C1 segment of cervical spinal cord (tissue), 14 donors: Measurements from ENCODE around the gene ACSM5.
"Not testable (repeated sequence)": the region's sequence is repeated elsewhere in the genome, so short reads cannot be mapped to it uniquely, and the experiment has no call there.

Experiments used
- DNase-seq, 14 donors: peaks; one replicate each; lab custom pipeline; 2025; lab: John Stamatoyannopoulos, UW

ACSM5 gene

DNA sequence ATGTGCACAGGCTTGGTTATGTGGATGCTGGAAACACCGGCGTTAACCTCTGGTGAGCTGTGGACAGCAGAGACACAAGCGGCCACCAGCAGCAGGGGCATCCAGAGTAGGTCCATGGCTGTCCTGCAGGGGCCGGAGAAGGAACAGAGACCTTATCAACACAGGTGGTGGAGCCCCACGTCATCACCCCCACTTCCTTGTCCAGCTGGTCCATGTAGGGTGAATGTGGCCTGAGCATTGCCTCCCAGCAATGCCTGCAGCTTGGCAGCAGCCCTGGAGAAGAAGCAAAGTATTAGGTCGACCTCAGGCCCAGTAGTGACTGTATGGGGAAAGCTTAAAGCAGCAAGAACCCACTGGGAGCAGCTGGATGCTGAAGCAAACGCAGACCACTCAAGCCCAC is 10.1 kb upstream of the ACSM5 start:
- no peak for DNase-seq

DNA sequence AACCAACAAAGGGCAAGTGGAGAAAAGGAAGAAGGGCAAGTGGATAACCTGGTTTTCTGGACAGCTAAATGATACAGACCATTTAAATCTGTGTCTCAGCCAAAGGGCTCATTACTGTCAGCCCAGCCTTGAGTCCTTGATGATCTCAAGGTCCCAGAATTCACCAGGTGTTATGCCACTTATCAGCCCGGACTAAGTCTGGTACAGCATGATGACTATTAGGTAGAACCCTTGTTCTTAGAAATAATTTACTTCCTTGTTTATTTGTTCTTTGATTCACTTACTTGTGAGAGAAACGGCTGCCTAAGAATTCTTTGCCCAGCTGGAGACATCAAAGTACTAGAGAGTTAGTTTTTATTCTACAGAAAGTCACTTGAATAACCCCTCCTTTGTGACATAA is 8.3 kb upstream of the ACSM5 start:
- DNase-seq, result no peak

DNA sequence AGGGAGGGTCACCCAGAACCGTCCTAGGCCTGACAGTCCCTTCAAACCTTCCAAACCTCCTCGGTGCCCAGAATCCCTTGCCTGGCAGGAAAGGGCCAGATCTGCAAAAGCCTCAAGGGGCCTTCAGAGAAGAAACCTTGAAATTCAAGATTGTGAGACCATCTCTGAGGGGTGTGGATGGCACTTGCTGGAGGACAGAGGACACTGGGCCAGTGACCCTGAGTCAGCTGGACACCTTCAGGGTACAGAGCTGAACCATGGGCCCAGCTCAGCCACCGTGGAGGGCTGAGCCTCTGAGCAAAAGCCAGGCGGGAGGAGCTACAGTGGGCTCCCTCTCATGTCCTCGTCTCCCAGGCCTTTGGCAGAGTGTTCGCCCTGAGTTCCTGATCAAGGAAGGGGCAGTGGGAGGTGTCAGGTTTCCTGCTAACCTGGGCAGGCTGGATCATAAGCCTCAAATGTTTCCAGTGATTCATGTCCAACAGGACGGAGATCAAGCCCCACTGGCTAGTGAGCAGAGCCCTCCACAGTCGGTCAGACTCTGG is 7.8 kb upstream of the ACSM5 start:
- DNase-seq, result no peak

DNA sequence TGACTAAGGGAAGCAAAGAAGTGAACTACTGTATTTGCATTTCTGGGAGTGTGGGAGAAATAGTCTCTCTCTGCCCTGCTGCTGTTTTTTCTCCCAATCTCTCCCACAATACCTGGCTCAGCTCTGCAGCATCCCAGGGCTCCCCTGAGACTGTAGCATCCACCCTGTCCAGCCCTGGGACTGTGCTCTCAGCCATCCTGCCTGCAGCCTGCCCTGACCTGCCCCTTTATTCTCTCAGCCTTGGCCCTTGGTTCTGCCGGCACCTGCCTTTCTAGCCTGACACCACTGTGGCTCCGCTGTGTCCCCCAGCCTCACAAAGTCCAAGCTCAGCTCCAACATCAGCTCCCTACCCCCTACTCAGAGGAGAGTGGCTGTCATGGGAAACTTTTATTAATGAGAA is 6.7 kb upstream of the ACSM5 start:
- DNase-seq, result no peak

DNA sequence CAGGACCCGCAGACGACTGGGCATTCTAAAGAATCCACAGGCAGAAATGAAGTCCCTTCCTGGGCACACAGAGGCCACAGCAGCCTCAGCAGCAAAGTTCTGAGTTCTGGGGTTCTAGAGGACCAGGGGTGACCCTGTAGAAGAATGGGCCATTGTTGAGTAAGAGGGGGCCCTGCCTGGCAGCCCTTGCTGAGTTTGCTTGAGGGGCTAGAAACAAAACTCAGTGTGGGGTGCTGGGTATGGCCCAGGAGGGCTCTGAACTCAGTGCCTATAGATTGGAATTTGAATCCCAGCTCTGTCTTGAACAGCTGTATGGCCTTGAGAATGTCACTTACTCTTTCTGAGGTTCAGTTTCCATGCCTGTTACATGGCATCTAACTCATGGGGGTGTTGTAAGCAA is 4.7 kb upstream of the ACSM5 start, which contains the start of gene PDILT:
Gene PDILT, minus strand, starts transcription at position 101 of the 400 bp plus-strand sequence. CDS start 5,437 bp downstream, outside the sequence.
- no peak for DNase-seq

DNA sequence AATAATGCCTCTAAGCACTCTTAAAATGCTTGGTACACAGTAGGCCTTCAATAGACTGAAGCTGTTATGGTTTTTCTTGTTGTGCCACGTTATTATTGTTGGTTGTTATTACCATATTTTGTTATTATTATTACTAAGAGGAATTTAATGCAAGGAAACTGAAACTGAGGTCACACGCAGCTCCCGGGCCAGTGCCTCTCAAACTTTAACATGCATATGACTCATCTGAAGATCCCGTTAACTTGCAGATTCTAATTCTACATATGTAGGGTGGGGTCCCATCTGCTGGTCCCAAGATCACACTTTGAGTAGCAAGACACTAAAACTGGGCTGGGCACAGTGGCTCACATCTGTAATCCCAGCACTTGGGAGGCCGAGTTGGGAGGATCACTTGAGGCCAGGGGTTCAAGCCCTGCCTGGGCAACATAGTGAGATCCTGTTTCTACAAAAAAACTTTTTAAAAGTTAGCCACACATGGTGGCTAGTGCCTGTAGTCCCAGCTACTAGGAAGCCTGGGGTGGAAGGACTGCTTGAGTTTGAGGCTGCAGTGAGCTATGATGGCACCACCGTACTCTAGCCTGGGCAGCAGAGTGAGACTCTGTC is 888 bp downstream of the ACSM5 start:
- no peak for DNase-seq

DNA sequence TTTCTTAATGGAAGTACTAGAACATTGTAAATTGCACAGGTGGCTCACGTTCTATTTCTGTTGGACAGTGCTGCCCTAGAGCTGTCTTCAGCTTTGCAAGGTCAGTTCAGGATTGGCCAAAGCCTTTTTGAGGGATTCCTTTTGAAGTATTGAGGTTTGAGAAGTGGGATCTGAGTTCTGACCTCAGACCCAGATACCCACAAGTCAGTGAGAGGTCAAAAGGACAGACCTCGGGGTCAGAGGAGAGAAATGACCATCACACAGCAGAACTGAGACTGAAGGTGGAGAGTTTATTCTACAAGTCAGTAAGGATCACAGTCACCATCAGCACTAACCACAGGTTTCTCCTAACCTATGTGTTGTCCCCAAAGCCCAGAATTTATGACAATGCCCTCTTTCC is 1.7 kb downstream of the ACSM5 start:
- no peak for DNase-seq

DNA sequence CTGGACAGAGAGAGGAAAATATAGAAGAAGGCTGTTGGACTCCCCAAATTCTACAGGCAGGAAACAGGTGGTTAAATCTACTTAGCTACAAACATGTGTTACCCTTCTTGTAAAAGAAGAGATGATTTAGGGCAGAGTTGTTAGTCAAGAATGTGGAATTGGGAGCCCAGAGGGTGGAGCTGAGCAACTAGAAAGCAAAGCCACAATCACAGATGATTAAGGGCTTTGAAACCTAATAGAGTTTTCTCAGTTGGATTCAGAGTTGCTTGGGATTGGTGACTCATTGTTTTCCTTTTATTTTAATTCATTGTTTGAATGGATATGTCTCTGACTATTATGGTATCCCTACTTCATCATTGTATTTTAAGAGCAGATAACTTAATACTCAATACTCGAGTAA is 6.2 kb downstream of the ACSM5 start:
- DNase-seq, result no peak

DNA sequence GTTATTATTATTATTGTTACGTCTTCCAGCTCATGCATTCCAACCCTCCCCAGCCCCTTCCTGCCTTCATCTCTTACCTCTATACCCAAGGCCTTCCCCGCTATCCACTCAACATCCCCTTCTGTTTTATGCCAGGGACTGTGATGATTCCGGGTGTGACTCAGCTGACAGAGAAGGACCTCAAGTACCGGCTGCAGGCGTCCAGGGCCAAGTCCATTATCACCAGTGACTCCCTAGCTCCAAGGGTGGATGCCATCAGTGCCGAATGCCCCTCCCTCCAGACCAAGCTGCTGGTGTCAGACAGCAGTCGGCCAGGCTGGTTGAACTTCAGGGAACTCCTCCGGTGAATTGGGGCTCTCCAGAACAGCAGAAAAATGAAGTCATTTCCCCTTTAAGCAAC is 9.8 kb downstream of the ACSM5 start:
- not testable (repeated sequence) for DNase-seq

DNA sequence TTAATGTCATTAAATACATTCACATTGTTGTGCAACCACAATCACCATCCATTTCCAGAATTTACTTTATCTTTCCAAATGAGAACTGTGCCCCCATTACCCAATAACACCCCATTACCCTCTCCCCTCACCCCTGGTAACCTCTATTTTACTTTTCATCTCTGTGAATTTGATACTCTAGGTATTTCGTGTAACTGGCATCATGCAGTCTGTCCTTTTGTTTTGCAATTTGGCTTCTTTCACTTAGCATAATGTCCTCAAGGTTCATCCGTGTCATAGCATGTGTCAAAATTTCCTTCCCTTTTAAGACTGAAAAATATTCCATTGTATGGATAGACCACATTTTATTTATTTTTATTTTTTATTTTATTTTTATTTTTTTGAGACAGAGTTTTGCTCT is 12.4 kb downstream of the ACSM5 start:
- not testable (repeated sequence) for DNase-seq

DNA sequence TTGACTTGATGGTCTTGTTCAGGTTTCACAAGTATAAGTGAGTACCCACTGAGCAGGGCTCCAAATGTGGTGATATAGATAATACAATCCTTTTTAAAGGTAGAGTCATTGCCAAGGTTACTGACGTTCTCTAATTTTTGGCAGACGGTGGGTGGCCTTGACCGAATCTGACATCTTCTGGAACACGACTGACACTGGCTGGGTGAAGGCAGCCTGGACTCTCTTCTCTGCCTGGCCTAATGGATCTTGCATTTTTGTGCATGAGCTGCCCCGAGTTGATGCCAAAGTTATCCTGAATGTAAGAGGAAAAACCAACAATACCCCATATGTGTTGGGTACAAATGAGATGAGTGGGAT is 14.4 kb downstream of the ACSM5 start:
- not testable (repeated sequence) for DNase-seq

DNA sequence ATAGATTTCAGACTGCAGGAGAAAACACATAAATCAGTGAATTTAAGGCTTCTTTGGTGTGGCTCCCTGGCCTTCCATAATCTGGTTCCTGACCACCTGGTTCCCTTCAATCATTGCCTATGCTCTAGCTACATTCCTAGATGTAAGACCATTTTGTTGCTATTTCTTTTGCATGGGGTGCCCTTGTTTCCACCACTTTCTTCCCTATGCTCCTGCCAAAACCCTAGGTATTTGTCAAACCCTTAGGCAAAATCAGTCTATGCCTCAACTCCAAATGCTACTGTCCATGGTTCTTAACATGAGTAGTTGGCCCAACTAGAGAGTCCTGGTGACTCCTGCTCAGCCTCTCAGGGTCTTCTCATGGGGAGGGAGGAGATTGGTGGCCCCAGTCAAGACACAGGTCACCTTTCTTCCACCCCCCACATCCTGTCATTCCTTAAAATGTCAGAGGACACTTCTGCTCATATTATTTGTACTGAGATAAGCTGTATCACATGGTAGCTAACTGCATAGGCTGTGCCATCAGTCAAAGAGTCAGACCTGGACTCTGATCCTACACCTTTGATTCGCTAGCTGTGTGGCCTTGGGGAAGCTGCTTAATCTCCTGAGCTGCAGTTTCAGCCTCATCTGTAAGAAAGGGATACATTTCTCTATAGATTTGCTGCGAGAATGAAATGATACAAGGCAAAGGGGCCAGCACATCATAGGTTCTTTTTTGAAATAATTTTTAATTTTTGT is 15.0 kb downstream of the ACSM5 start:
- DNase-seq, result no peak

DNA sequence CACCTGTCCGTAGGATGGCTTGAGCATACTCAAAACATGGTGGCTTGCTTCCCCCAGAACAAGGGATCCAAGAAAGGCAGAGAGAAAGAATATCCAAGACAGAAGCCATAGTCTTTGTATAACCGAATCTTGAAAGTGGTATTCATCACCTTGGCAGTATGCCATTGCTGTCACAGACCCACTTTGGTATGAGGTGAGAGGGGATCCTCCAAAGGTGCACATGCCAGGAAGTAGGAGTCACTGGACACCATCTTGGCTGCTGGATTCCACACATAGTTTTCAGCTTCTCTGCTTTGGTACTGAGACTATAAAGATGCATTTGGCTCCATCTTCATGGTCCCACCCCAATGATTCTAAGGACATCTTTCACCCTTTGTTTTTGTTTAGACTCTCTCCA is 18.1 kb downstream of the ACSM5 start:
- DNase-seq, result not testable (repeated sequence)

DNA sequence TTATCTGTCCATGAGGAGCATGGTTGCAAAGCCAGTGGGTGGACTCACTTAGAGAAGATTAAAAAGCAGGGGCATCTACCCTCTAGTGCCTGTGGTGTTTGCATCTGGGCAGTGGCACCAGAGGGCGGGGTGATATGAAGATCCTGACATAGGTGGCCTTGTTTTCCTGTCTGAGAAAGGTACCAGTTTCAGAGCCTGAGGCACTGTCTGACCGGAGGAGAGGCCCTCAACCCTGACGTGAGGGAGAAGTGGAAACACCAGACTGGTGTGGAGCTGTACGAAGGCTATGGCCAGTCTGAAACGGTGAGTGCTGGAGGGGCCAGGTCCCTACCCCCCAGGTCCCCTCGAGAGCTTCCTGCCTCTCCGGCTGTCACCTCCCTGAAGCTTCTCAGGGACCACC is 20.2 kb downstream of the ACSM5 start:
- not testable (repeated sequence) for DNase-seq

DNA sequence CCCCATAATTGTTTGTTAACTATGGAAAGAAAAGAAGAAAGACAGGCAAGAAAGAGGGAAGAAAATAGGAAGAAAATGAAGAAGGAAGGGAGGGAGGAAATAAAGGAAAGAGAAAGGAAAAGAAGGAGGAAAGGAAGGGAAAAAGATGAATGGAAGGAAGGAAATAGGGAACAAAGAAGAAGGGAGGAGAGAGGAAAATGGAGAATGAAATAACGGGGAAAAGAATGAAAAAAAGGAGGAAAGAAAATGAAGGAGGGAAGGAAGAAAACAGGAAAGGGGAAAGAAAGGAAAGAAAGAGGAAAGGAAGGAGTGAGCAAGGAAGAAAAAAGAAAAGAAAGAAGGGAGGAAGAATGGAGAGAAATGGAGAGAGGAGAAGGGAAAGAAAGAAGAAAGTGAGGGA is 21.1 kb downstream of the ACSM5 start:
- DNase-seq, result not testable (repeated sequence)

DNA sequence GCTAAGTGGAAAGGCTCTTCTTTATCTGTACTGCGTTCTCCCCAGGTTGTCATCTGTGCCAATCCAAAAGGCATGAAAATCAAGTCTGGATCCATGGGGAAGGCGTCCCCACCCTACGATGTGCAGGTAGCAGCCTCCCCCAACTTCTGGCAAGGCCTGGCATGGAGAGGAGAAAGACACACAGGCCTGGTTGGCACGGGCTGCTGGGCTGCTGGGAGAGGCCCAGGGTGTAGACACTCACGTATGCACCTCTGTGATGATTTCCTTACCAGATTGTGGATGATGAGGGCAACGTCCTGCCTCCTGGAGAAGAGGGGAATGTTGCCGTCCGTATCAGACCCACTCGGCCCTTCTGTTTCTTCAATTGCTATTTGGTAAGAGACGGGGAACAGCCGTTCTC is 21.6 kb downstream of the ACSM5 start:
- DNase-seq, result no peak

DNA sequence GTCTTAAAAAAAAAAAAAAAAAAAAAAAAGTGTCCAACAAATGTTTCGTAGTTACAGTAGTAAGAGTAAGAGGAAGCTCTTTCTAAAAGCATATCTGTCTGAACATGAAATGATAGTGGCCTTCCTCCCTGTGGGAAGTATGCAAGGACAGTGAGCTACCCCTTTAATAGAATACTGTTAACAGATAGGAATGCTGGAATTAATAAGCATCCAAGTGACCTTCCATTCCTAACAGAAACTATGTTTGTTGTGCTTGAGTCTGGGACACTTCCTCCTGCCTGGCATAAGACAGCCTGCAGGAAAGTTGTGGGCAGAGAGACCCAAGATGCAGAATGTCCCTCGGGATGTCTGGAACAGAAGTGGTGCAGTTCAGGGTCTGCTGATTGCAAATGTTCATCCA is 29.6 kb downstream of the ACSM5 start:
- DNase-seq, result not testable (repeated sequence)

DNA sequence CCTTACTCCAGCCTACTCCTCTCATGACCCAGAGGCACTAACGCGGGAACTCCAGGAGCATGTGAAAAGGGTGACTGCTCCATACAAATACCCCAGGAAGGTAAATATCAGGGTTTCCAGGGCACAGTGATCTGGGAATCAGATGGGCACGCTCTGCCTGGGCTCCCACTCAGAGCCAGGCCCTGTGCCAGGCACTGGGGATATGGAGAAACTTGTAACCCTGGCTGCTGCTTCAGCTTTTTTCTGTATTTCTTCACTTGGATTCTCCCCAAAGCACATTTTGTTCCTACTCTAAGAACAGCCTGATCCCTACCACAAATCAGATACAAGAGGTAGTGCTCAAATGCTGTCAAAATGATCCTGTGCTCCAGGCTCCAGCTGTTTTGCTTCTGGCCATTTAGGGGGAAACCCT is 30.5 kb downstream of the ACSM5 start:
- not testable (repeated sequence) for DNase-seq

DNA sequence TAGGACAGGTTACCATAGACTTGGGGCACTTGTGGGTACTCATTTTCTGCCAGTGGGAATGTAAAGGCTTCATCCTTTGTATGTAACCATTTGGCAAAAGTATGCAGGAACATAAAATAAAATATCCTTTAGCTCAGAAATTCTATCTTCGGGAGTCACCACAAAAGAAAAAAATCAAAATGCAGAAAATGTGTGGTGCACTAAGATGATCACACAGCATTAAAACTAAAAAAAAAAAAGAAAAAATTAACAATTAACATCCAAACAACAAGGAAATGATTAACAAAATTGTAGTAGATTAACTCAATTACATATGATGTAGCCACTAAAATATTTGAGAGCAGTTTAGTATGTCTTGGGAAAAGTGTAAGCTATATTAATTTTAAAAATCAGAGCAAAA is 31.4 kb downstream of the ACSM5 start:
- DNase-seq, result not testable (repeated sequence)

DNA sequence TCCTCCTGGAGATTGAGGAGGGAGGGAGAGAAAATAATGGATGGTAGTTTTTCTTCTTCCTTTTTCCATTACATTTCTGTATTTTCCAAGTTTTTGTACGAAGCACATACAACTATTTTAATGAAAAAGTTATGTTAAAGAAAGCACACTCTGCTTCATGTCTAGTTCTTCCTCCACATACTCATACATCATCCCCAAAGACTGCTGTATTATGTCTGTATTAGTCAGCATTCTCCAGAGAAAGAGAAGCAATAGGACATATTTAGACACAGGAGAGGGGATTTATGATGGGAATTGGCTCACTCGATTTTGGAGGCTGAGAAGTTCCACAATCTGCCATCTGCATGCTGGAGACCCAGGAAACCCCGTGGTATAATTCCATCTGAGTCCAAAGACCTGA is 31.9 kb downstream of the ACSM5 start:
- no peak for DNase-seq

DNA sequence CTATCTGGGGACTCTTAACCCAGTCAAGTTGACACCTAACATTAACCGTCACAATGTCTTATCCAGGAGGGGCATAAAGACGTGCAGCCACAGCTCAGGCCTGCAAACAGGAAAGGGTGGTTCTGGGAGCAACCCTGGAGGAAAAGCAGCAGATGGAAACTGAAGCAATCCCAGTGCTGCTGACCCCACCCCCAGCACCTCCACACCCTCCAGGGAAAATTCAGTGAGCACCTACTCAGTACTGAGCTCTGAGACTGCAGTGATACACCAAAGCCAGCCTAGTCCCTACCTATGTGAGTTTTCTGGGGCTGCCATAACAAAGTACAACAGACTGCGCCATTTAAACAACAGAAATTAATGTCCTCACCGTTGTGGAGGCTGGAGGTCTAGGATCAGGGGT is 32.5 kb downstream of the ACSM5 start:
- DNase-seq, result not testable (repeated sequence)

DNA sequence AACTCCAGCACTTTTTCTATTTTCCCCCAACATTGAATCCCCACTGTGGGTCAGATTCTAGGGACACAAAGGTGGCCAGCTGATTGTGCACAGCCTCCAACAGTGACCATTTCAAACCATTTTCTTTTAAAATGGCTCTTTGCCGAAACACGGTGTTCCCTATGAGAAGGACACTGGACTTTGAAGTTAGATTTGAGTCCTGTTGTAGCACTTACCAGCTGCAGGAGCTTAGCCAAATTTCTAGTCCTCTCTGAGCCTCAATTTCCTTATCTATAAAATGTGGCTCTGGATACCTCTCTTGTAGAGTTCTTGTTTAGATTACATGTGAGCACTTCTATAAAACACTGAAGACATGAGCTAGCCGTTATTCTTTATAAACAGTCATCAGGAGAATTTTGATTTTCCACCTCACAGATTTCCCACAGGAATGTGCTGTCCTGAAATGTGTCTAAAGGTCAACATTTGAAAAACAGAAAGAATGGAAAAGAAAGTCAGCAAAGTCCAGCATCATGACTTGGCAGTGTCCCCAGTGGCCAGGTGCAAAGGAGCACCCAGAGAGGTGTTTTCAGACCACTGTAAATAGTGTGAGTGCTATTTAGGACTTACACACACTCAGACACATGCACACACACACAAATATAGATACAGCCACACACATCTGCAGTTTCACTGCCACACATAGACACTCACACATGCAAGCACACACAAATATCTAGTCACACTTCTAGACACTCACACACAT is 37.5 kb downstream of the ACSM5 start:
- DNase-seq, result not testable (repeated sequence)
